Gastrocnemius medialis (tissue), 4 donors: ENCODE results near the gene MKLN1.

ENCODE experiments used
- CTCF ChIP-seq, 5 experiments: fragments of 450-650 bp in 3 of 5; fragments of 200-600 bp in 2 of 5; sonication (generic) in 2 of 5; IDR thresholded peaks in 4 of 5; conservative IDR thresholded peaks in 1 of 5; 1 replicate in 4 of 5; 2 replicates in 1 of 5; pipeline ENCODE4 v1.5.1; 2016 to 2019; ENCODE audit warnings: antibody characterized with exemption in 5 of 5, mild to moderate bottlenecking in 3 of 5, moderate library complexity in 3 of 5
- POLR2A ChIP-seq, 2 donors: fragments of 450-650 bp; IDR thresholded peaks; one replicate each; pipeline ENCODE4 v1.6.1; 2017; ENCODE audit warnings: antibody characterized with exemption in 2 of 2, mild to moderate bottlenecking in 2 of 2, moderate library complexity in 2 of 2

GRCh38 chr7:131400681-131401176, 73.1 kb downstream of the MKLN1 start:
- TF ChIP-seq CTCF (IDR thresholded peaks at IDR 0.05 in 4 of 5, conservative IDR thresholded peaks at IDR 0.05 in 1 of 5) (no peak), POLR2A (IDR thresholded peaks at IDR 0.05) (no peak)
